Measurements from ENCODE around the gene MYH10.

- no peak for TF ChIP-seq CTCF (IDR thresholded peaks at IDR 0.05)
- TF ChIP-seq POLR2A (IDR thresholded peaks at IDR 0.05), result no peak
Observed at GRCh38 chr17:8585911-8586310, 44.6 kb downstream of the MYH10 start.
